Testis (tissue), 2 donors: ENCODE results near the gene LAIR1.

ENCODE experiments used
- POLR2A ChIP-seq: fragments of 450-650 bp; IDR thresholded peaks from one replicate; pipeline ENCODE4 v1.6.1; 2017; ENCODE audit warnings: antibody characterized with exemption, mild to moderate bottlenecking, moderate library complexity
- TF ChIP-seq, protein P1 (sequence below), 3 experiments: fragments of 450-650 bp in 2 of 3; fragments of 200-600 bp in 1 of 3; sonication (generic) in 1 of 3; IDR thresholded peaks; one replicate each; pipeline ENCODE4 v1.5.1; 2016 to 2019; ENCODE audit warnings: antibody characterized with exemption in 3 of 3, mild to moderate bottlenecking in 2 of 3, moderate library complexity in 1 of 3

DNA sequence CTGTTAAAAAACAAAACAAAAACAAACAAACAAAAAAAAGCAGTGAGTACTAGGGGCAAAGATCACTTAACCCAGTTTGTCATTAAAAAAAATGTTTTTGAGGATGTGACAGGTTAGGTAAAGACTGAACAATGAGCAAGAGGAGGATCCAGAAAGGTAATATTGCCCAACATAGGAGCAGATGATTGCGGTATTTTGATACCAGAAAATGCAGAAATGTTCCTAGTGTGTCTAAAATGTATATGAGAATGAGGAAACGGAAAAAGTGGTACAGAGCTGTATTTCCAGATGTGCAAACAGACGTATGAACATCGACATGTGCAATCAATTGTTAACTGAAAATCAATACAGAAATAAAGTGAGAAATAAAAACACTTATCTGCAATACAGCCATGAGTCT, 20.9 kb downstream of the LAIR1 start:
- TF ChIP-seq POLR2A, result no peak
- TF ChIP-seq, protein P1, sequence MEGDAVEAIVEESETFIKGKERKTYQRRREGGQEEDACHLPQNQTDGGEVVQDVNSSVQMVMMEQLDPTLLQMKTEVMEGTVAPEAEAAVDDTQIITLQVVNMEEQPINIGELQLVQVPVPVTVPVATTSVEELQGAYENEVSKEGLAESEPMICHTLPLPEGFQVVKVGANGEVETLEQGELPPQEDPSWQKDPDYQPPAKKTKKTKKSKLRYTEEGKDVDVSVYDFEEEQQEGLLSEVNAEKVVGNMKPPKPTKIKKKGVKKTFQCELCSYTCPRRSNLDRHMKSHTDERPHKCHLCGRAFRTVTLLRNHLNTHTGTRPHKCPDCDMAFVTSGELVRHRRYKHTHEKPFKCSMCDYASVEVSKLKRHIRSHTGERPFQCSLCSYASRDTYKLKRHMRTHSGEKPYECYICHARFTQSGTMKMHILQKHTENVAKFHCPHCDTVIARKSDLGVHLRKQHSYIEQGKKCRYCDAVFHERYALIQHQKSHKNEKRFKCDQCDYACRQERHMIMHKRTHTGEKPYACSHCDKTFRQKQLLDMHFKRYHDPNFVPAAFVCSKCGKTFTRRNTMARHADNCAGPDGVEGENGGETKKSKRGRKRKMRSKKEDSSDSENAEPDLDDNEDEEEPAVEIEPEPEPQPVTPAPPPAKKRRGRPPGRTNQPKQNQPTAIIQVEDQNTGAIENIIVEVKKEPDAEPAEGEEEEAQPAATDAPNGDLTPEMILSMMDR (IDR thresholded peaks at IDR 0.05), result no peak
